Measurements from ENCODE around the gene ESPNL.
A peak's percentile ranks its signal among the peaks of the same experiment; 100 is the strongest.

ESPNL gene

GRCh38 chr2:238172439-238172838, 72.3 kb downstream of the ESPNL start:
- H3K4me3 ChIP-seq (ENCODE audit: control insufficient read depth in 1 of 7, extremely low read depth in 1 of 7, insufficient read depth in 4 of 7, low read depth in 2 of 7, low read length in 6 of 7): no peak overlapping the region
- CTCF ChIA-PET: no interaction called here
- POLR2A ChIA-PET: no interaction called here
- H3K27ac ChIP-seq (ENCODE audit: insufficient read depth in 1 of 2, low read depth in 1 of 2, low read length in 2 of 2, poor library complexity in 1 of 2, severe bottlenecking in 2 of 2): no peak overlapping the region
- no peaks in the 10 kb centered on the region for H3K27me3 ChIP-seq (replicated peaks in 2 of 5; ENCODE audit: control insufficient read depth in 4 of 5, insufficient read depth in 5 of 5, low read length in 4 of 5)
- no peak for DNase-seq
- peaks cover 9 to 78% (median 49%) of the 10 kb centered on the region in 4 experiments for H3K36me3 ChIP-seq (ENCODE audit: control insufficient read depth in 4 of 4, insufficient read depth in 4 of 4, low read length in 3 of 4)
- H3K4me1 ChIP-seq (ENCODE audit: control extremely low read depth in 1 of 4, control insufficient read depth in 4 of 4, insufficient read depth in 4 of 4, low read length in 3 of 4): no peaks in the 10 kb centered on the region
- 94% methylated on average over 13 of the region's 14 CpGs for WGBS (ENCODE audit: insufficient coverage)
- no peaks in the 10 kb centered on the region for H3K9me3 ChIP-seq (ENCODE audit: control extremely low read depth in 1 of 5, control insufficient read depth in 4 of 5, insufficient read depth in 2 of 5, low read depth in 1 of 5, low read length in 4 of 5)

DNA sequence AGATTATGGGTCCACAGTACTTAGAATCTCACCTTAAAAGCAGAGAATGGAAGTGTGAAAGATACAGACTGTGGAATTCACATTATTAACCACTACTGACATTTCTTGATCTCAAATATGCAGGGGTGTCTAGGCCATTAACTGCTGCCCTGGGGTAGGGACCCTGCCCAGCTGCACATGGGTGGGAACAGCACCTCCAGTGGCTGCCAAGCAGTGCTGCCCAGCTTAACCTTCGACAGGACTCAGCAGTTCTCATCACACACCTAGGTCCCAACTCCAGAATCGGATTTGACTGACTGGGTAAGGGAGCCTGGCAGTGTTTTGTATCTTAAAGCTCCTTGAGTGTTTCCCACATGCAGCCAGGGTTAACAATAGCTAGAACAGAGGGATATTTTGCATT, 73.6 kb downstream of the ESPNL start:
- ChIA-PET CTCF (interaction anchor here (1.0 to 1.3 kb wide), 2 partner anchors 14 to 20 kb away, joined by 3 read pairs; no protein-coding TSS in a partner anchor), POLR2A (no interaction called here)
- H3K36me3 ChIP-seq (ENCODE audit: control insufficient read depth in 4 of 4, insufficient read depth in 4 of 4, low read length in 3 of 4): peaks cover 9 to 81% (median 52%) of the 10 kb centered on the region in 4 experiments

DNA sequence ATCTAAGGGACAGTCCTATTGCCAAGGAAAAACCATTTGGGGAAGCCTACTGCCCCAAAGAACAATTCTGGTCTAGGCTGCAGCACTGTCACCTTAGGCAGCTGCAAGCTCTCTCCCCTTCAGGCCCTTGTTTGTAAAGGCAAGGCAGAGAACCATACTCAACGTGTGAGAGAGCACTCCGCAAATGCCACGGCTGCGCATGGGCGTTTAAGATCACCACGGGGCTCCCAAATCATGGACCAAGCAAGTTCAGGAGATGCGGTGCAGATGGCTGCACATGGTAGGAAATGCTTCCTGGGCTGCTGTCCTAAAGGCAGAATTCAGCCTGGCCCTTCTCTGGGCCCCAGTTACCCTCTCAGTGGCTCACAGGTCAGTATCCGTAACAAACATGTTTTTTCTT, 74.2 kb downstream of the ESPNL start:
- 95% methylated on average over 8 of the region's 8 CpGs for WGBS (ENCODE audit: insufficient coverage)
- H3K27me3 ChIP-seq (replicated peaks in 2 of 5; ENCODE audit: control insufficient read depth in 4 of 5, insufficient read depth in 5 of 5, low read length in 4 of 5): no peaks in the 10 kb centered on the region
- H3K9me3 ChIP-seq (ENCODE audit: control extremely low read depth in 1 of 5, control insufficient read depth in 4 of 5, insufficient read depth in 2 of 5, low read depth in 1 of 5, low read length in 4 of 5): no peaks in the 10 kb centered on the region
- no peak overlapping the region for H3K4me3 ChIP-seq (ENCODE audit: control insufficient read depth in 1 of 7, extremely low read depth in 1 of 7, insufficient read depth in 4 of 7, low read depth in 2 of 7, low read length in 6 of 7)
- DNase-seq: no peak
- ChIA-PET CTCF (interaction anchor here (1.0 to 1.3 kb wide), 2 partner anchors 14 to 19 kb away, joined by 3 read pairs; no protein-coding TSS in a partner anchor), POLR2A (no interaction called here)
- H3K36me3 ChIP-seq (ENCODE audit: control insufficient read depth in 4 of 4, insufficient read depth in 4 of 4, low read length in 3 of 4): peaks cover 9 to 85% (median 55%) of the 10 kb centered on the region in 4 experiments
- no peaks in the 10 kb centered on the region for H3K4me1 ChIP-seq (ENCODE audit: control extremely low read depth in 1 of 4, control insufficient read depth in 4 of 4, insufficient read depth in 4 of 4, low read length in 3 of 4)
- no peak overlapping the region for H3K27ac ChIP-seq (ENCODE audit: insufficient read depth in 1 of 2, low read depth in 1 of 2, low read length in 2 of 2, poor library complexity in 1 of 2, severe bottlenecking in 2 of 2)

More for the DNA sequence above, 73.6 kb downstream of the ESPNL start:
- Histone ChIP-seq H3K27ac (ENCODE audit: insufficient read depth in 1 of 2, low read depth in 1 of 2, low read length in 2 of 2, poor library complexity in 1 of 2, severe bottlenecking in 2 of 2) (no peak overlapping the region), H3K4me3 (ENCODE audit: control insufficient read depth in 1 of 7, extremely low read depth in 1 of 7, insufficient read depth in 4 of 7, low read depth in 2 of 7, low read length in 6 of 7) (no peak overlapping the region), H3K4me1 (ENCODE audit: control extremely low read depth in 1 of 4, control insufficient read depth in 4 of 4, insufficient read depth in 4 of 4, low read length in 3 of 4) (no peaks in the 10 kb centered on the region), H3K27me3 (replicated peaks in 2 of 5; ENCODE audit: control insufficient read depth in 4 of 5, insufficient read depth in 5 of 5, low read length in 4 of 5) (no peaks in the 10 kb centered on the region), H3K9me3 (ENCODE audit: control extremely low read depth in 1 of 5, control insufficient read depth in 4 of 5, insufficient read depth in 2 of 5, low read depth in 1 of 5, low read length in 4 of 5) (no peaks in the 10 kb centered on the region)
- 100% methylated on average over 2 of the region's 2 CpGs for WGBS (ENCODE audit: insufficient coverage)
- peak in 1 of 3 donors; percentile 26 for DNase-seq

- Histone ChIP-seq H3K4me1 (ENCODE audit: control extremely low read depth in 1 of 4, control insufficient read depth in 4 of 4, insufficient read depth in 4 of 4, low read length in 3 of 4) (no peaks in the 10 kb centered on the region), H3K4me3 (ENCODE audit: control insufficient read depth in 1 of 7, extremely low read depth in 1 of 7, insufficient read depth in 4 of 7, low read depth in 2 of 7, low read length in 6 of 7) (no peak overlapping the region), H3K27ac (ENCODE audit: insufficient read depth in 1 of 2, low read depth in 1 of 2, low read length in 2 of 2, poor library complexity in 1 of 2, severe bottlenecking in 2 of 2) (no peak overlapping the region), H3K27me3 (replicated peaks in 2 of 5; ENCODE audit: control insufficient read depth in 4 of 5, insufficient read depth in 5 of 5, low read length in 4 of 5) (no peaks in the 10 kb centered on the region), H3K36me3 (ENCODE audit: control insufficient read depth in 4 of 4, insufficient read depth in 4 of 4, low read length in 3 of 4) (peaks cover 9 to 87% (median 57%) of the 10 kb centered on the region in 4 experiments), H3K9me3 (ENCODE audit: control extremely low read depth in 1 of 5, control insufficient read depth in 4 of 5, insufficient read depth in 2 of 5, low read depth in 1 of 5, low read length in 4 of 5) (no peaks in the 10 kb centered on the region)
- 75% methylated on average over 1 of the region's 3 CpGs for WGBS (ENCODE audit: insufficient coverage)
- ChIA-PET CTCF (interaction anchor here (1.3 to 1.5 kb wide), 2 partner anchors 15 to 28 kb away, joined by 3 read pairs; no protein-coding TSS in a partner anchor), POLR2A (no interaction called here)
- no peak for DNase-seq
These were observed 74.6 kb downstream of the ESPNL start for GRCh38 chr2:238174701-238175100.

DNA sequence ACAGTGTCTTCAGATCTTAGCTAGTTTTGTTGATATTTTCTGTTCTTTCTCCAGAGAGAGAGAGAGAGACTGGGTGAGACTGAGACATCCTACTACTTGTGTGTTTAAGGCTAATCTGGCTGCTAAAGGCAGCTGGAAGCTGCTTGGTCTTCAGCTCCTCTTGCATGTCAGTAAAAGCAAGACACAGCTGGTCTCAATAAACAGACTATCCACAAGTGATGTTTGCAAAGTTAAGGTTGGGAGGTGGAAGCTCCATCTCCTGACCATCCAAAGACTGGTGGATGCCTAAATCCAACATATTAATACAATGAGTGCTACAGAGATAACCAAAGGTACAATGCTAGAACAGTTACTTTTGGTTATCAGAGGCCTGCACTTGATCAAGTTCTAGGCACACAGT, 76.5 kb downstream of the ESPNL start:
- Histone ChIP-seq H3K4me1 (ENCODE audit: control extremely low read depth in 1 of 4, control insufficient read depth in 4 of 4, insufficient read depth in 4 of 4, low read length in 3 of 4) (no peaks in the 10 kb centered on the region), H3K27ac (ENCODE audit: insufficient read depth in 1 of 2, low read depth in 1 of 2, low read length in 2 of 2, poor library complexity in 1 of 2, severe bottlenecking in 2 of 2) (no peak overlapping the region), H3K4me3 (ENCODE audit: control insufficient read depth in 1 of 7, extremely low read depth in 1 of 7, insufficient read depth in 4 of 7, low read depth in 2 of 7, low read length in 6 of 7) (no peak overlapping the region), H3K9me3 (ENCODE audit: control extremely low read depth in 1 of 5, control insufficient read depth in 4 of 5, insufficient read depth in 2 of 5, low read depth in 1 of 5, low read length in 4 of 5) (no peaks in the 10 kb centered on the region), H3K36me3 (ENCODE audit: control insufficient read depth in 4 of 4, insufficient read depth in 4 of 4, low read length in 3 of 4) (peaks cover 15 to 90% (median 64%) of the 10 kb centered on the region in 4 experiments), H3K27me3 (replicated peaks in 2 of 5; ENCODE audit: control insufficient read depth in 4 of 5, insufficient read depth in 5 of 5, low read length in 4 of 5) (no peaks in the 10 kb centered on the region)
- ChIA-PET CTCF (interaction anchor here (1.1 to 2.0 kb wide), 2 partner anchors 12 to 17 kb away, joined by 4 to 7 read pairs; no protein-coding TSS in a partner anchor), POLR2A (no interaction called here)
- DNase-seq: no peak

DNA sequence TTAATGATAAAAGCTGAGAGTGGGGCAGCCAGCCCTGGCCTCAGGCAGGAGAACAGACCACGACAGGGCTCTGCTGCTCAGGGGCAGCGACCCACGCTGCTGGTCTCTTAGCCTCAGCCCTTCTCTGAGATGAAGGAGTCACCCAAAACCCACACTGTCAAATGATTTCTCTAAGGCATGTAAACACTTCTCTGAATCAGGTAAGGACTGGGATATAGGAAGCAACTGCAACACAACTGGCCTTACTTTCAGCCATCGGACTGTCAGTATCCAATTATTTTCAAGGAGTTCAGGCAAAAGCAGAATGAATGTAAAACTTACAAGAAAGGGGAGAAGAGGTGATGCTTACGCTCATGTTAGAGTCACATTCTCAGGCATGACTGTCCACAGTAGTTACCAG, 80.4 kb downstream of the ESPNL start:
- WGBS (ENCODE audit: insufficient coverage): 92% methylated on average over 4 of the region's 5 CpGs
- ChIA-PET POLR2A (no interaction called here), CTCF (interaction anchor here (1.0 kb wide), 1 partner anchor 93 kb away, joined by 3 read pairs; no protein-coding TSS in a partner anchor)
- peaks cover 21 to 92% (median 74%) of the 10 kb centered on the region in 4 experiments for H3K36me3 ChIP-seq (ENCODE audit: control insufficient read depth in 4 of 4, insufficient read depth in 4 of 4, low read length in 3 of 4)
- no peaks in the 10 kb centered on the region for H3K4me1 ChIP-seq (ENCODE audit: control extremely low read depth in 1 of 4, control insufficient read depth in 4 of 4, insufficient read depth in 4 of 4, low read length in 3 of 4)
- H3K27ac ChIP-seq (ENCODE audit: insufficient read depth in 1 of 2, low read depth in 1 of 2, low read length in 2 of 2, poor library complexity in 1 of 2, severe bottlenecking in 2 of 2): no peak overlapping the region
- no peak for DNase-seq
- no peaks in the 10 kb centered on the region for H3K9me3 ChIP-seq (ENCODE audit: control extremely low read depth in 1 of 5, control insufficient read depth in 4 of 5, insufficient read depth in 2 of 5, low read depth in 1 of 5, low read length in 4 of 5)
- H3K27me3 ChIP-seq (replicated peaks in 2 of 5; ENCODE audit: control insufficient read depth in 4 of 5, insufficient read depth in 5 of 5, low read length in 4 of 5): no peaks in the 10 kb centered on the region
- H3K4me3 ChIP-seq (ENCODE audit: control insufficient read depth in 1 of 7, extremely low read depth in 1 of 7, insufficient read depth in 4 of 7, low read depth in 2 of 7, low read length in 6 of 7): no peak overlapping the region

DNA sequence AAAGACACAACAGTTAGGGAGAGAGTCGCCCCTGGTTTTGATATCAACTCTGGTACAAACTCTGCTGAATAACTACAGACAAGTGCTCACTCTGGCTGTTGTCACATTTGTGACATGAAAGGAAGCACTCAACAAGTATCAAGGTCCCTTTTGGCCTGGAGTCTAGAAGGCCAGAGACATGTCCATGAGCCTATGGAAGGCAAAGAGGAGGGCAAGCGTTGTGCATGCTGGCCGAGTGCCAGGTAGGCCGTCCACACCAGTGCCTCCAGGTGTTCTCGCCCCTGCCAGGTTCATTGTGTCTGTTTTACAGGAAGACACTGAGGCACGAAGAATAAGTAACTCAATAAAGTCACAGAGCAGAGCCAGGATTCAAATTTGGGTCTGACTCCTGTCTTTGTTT, 82.2 kb downstream of the ESPNL start:
- WGBS (ENCODE audit: insufficient coverage): 97% methylated on average over 6 of the region's 6 CpGs
- Histone ChIP-seq H3K36me3 (ENCODE audit: control insufficient read depth in 4 of 4, insufficient read depth in 4 of 4, low read length in 3 of 4) (peaks cover 34 to 95% (median 76%) of the 10 kb centered on the region in 4 experiments), H3K4me1 (ENCODE audit: control extremely low read depth in 1 of 4, control insufficient read depth in 4 of 4, insufficient read depth in 4 of 4, low read length in 3 of 4) (no peaks in the 10 kb centered on the region), H3K27me3 (replicated peaks in 2 of 5; ENCODE audit: control insufficient read depth in 4 of 5, insufficient read depth in 5 of 5, low read length in 4 of 5) (no peaks in the 10 kb centered on the region), H3K4me3 (ENCODE audit: control insufficient read depth in 1 of 7, extremely low read depth in 1 of 7, insufficient read depth in 4 of 7, low read depth in 2 of 7, low read length in 6 of 7) (no peak overlapping the region), H3K27ac (ENCODE audit: insufficient read depth in 1 of 2, low read depth in 1 of 2, low read length in 2 of 2, poor library complexity in 1 of 2, severe bottlenecking in 2 of 2) (no peak overlapping the region), H3K9me3 (ENCODE audit: control extremely low read depth in 1 of 5, control insufficient read depth in 4 of 5, insufficient read depth in 2 of 5, low read depth in 1 of 5, low read length in 4 of 5) (no peaks in the 10 kb centered on the region)
- POLR2A ChIA-PET: no interaction called here
- DNase-seq: no peak
- CTCF ChIA-PET: no interaction called here

Measured in common myeloid progenitor, CD34-positive (primary cell).